Inflammatory macrophage (primary cell): ENCODE results near the gene MAFG.
"Not testable (repeated sequence)": the region's sequence is repeated elsewhere in the genome, so short reads cannot be mapped to it uniquely, and the experiment has no call there.

Experiments
- DNase-seq, 2 donors: peaks; one replicate each; pipeline ENCODE4 v3.0.0-alpha.2; 2020 to 2022

Gene MAFG

GRCh38 chr17:81922566-81923301, 4.8 kb downstream of the MAFG start:
- no peak for DNase-seq

GRCh38 chr17:81921996-81922565, 5.5 kb downstream of the MAFG start:
- no peak for DNase-seq

DNA sequence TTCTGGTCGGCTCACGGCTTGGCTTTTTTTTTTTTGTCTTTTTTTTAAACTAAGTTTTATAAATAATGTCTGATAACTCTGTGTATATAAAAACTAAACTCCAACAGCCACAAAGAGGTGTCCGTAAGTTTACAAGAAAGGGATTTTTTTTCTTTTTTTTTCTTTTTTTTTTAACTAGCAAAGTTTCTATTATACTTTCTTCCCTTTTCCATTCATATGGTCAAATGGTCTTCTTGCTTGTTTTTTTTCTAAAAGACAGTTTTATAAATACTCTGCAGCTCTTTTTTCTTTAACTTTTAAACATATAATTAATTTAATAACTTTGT, 6.0 kb downstream of the MAFG start:
- no peak for DNase-seq

DNA sequence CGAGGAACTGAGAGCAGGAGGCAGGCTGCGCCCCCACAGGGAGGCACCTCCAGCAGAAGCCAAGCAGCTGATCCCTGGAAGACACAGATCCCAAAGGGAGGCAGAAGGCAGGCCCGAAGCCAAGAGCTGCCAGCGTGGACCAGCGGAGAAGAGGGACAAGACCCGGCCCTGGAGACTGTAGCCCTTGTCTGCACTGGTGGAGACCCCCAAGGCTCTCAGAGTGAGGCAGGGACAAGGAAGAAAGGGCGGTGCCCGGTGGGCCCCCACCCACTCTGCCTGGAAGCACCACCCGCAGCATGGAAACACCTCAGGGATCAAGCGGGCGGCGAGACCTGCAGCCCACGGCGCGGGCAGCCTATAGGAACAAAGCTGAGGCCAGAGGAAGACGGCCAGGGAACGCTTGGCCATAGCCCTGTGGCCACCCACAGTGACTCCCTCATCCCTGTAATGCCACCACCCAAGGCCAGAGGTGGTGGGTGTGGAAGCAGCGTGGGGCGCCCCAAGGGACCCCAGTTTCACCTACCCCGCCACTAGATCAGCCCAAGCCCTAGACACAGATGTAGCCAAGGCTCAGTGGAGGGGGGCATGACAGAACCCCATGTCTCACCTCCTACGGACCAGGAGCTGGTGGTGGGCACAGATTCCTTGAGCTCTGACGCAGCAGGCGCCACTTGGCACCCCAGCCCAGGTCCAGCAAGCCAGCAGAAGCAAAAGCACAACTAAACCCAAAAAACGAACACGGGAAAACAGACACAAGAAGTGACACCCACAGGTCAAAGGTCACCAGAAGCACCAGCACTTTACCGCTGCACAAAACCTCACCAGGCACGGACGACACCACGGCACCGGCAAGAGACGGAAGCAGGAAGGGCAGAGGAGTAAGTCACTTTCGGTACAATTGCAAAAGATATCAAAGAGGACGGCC, 6.7 kb downstream of the MAFG start:
- peak; percentile 62 to 75 for DNase-seq

DNA sequence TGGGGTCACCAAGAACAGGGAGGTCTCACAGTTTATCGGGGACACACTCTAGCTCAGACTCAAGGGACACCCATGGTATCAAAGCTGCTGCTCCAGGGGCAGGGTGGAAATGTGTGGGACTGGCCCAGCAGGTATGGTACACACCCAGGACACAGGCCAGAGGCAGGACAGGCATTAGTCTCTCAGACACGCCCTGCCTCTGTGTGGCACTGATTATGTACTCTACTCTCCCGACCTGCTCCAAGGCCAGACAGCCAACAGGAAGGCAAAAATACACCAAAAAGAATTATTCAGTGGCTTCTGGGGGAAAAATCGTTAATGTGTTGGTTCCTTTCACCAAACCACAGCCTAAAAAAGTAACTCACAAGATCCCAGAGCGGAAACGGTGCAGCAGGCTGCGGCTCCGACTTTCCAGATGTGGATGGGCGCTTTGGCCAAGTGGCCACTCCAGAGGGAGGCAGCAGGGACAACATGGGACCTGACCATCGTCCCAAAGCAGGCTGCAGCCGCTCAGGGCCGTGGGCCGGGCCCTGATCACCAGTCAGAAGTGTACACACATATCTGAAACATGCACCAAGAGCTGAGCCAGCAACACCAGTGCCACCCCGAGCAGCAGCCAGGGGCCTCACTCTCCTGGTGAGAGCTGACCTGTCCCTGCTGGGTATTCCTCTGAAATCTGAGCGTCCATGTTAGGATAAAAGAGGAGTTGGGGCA, 8.5 kb downstream of the MAFG start:
- DNase-seq: no peak

DNA sequence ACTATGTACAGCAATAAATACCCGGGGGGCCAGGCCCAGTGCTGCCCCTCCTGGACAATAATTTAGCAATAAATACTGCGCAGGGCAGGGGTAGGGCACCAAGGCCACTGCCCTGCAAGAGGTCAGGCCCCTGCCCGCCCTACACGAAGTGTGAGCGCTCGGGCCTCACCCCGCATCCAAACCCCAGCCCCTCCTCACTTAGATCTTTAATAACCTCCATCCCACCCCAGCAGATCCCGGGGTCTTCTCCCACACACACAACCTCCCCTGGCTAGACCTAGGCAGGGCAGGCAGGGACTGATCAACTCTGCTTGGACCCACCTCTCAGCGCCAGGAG, 9.2 kb downstream of the MAFG start:
- not testable (repeated sequence) for DNase-seq

DNA sequence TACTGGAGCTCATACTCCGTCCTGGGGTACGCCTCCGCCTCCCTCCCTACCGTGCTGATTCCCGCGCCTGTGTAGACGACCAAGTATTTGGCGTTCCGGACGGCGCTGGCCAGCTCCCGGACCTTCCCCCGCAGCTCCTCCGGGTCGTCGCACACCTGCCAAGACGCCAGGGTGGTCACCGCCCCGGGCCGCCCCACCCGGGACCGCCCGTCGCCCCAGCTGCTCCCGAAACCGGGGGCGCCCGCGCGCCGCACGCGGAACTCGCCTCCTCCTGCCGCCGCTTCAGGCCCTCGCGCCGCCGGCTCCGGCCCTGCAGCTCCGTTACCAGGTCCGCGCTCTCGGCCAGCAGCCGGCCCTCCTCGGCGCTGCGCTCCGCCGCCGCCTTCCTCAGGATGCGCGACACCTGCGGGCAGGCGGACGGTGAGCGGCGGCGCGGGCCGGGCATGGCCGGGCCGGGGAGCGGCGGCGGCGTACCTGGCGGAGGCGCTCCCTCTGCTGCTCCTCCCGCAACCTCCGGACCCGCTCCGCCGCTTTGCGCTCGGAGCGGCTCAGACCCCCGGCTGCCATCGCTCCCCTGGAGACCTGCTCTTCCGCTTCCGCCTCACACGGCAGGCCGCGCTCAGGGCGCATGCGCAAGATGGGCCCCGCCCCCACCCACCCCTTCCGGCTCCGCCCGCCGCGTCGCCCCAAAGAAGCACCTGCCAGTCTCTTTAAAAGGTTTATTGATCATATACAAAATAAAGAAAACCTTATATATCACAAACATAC, 9.8 kb downstream of the MAFG start, which contains the start of gene SIRT7:
Gene SIRT7, minus strand, starts transcription at position 612 of the 768 bp plus-strand sequence. Its CDS starts 45 bp downstream, at position 567.
- DNase-seq: peak; percentile 82 to 87

DNA sequence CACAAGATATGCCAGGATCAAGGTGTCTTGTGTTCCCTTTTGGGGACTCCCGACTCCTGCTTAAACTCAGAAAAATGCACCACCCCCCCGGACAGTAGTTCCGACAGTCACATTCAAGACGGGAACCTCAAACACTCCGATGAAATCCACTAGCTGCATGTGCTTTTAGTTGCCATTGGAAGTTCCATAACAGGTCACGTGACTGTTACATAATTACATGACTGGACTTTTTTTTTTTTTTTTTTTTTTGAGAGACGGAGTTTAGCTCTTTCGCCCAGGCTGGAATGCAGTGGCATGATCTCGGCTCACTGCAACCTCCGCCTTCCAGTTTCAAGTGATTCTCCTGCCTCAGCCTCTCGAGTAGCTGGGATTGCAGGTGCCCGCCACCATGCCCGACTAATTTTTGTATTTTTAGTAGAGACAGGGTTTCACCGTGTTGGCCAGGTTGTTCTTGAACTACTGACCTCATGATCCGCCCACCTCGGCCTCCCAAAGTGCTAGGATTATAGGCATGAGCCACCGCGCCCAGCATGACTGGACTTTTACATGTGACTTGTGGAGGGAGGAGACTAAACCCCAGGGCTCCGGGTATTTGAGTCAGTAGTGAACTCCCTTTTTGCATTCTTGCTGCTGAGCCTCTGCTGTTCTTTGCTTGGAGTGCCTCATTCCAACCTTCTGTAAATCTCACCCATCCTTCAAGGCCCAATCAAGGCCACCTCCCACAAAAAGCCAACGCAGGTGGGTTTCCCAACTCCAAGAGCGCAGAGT, 11.1 kb downstream of the MAFG start:
- peak; percentile 78 to 84 for DNase-seq

DNA sequence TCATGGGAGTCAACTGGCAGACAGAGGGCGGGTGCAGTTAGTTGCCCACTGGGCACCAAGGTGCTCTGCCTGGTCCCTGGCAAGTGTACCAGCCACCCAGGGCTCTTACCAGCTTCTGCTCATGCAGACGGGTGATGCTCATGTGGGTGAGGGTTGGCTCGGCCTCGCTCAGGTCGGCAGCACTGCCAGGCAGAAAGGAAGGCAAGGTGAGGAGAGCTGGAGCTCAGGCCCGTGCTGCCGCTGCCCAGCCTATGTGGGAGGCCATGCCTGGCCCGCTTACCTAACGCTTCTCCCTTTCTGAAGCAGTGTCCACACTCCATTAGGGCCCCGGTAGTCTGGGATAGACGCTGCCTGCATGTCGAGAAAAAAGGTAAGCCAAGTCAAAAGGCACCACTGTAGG, 12.2 kb downstream of the MAFG start:
- no peak for DNase-seq

GRCh38 chr17:81914103-81914850, 13.3 kb downstream of the MAFG start:
- no peak for DNase-seq

DNA sequence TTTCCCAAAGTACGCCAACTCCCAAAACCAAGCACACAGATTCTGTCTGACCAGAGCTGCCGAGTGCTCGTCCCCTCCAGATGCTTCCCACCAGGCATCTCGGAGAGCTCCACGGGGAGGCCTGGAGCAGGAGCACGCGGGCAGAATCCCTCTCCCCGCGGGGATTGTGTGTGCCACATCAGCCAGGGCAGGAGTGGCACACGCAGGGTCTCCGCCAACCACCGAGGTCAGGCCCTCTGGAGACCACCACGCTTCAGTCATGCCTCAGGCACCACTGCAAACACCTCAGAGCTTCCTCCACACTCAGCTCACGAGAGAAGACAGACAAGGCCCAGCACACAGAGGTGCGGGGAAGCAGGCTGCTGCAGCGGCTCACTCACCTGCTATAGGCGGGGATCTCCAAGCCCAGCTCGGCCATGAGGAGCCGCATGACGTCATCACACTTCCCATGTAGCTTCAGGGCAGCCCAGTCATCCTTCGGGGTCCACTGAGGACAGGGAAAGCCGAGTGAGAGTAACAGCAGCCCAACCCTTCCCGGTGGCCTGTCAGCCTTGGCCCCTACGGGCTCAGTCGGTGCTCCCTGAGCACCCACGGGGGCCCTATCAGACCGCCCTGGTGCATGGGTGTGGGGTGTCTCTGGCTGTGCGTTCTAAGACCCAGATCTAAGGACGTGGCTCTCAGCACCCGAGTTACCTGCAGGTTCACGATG, 14.0 kb downstream of the MAFG start:
- DNase-seq: no peak

- DNase-seq: no peak
Observed at GRCh38 chr17:81912441-81913309, 14.9 kb downstream of the MAFG start.

DNA sequence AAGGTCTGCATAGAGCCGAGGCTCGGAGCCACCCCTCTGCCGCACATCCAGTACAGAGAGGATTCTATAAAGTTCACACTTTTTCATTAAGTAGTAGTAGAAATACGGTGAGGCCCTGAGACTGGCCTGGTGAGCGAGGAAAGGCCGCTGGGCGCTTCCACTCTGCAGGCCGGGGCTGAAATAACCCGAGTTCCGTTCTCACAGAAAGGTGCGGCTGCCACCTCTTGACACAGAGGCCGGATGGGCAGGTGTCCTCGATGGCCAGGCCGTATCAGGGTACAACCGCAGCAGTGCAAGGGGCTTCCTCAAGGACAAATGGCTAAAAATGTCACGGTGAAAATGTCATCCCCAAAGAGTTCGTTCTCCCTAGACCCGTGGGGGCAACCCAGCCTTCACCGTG, 15.6 kb downstream of the MAFG start:
- DNase-seq: no peak

DNA sequence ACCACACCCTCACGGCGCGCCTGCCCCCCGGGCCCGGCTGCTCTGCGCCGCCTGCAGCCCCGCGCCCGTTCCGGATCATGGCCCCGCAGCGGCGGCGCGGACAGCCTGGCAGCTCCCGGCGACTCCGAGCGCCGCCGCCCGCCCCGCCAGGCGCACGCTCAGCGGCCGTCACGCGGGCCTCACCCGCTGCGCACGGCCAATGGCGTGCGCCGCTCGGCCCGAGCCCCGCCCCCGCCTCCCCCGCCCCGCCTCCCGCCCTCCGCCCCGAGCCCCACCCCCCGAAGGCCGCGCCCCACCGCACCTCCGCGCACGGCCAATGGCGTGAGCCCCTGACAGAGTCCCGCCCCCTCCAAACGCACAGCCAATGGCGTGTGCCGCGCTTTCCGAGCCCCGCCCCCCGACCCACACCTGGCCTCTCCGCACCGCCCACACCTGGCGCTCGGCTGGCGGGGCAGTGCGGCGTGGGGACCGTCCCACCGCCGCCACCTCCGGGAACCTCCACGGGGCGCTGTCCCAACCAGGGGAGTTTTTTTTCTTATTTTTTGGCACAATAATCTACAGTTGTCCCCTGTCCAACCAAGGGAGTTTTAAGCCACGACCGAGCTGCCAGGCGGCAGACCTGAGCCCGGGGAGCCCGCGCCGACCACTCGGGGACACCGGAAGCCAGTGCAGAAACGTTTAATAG, 16.1 kb downstream of the MAFG start, which contains the start of gene PCYT2:
Gene PCYT2, minus strand, starts transcription at position 123 of the 685 bp plus-strand sequence. Its CDS starts 44 bp downstream, at position 79.
- peak; percentile 79 to 90 for DNase-seq

DNA sequence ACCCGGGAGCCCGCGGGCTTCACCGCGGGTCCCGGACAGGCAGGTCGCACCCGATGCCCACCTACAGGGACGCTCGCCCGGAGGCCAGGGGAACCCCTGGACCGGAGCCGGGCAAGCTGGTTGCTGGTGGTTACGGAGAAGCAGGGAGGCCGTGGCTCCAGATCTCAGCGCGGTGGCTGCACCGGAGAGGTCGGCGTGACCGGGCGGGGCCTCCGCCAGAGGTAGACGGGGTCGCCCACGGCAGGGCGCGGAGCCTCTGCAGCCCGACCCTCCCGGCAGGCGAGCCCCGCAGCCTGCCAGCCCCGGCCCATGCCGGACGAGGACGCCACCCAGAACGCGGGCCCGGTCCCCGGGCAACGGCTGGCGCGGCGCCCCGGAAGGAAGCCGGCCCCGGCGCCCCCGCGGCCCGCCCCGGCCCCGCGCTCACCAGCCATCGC, 16.7 kb downstream of the MAFG start:
- DNase-seq: no peak

GRCh38 chr17:81909966-81910839, 17.3 kb downstream of the MAFG start:
- peak in 1 of 2 donors; percentile 50 for DNase-seq

DNA sequence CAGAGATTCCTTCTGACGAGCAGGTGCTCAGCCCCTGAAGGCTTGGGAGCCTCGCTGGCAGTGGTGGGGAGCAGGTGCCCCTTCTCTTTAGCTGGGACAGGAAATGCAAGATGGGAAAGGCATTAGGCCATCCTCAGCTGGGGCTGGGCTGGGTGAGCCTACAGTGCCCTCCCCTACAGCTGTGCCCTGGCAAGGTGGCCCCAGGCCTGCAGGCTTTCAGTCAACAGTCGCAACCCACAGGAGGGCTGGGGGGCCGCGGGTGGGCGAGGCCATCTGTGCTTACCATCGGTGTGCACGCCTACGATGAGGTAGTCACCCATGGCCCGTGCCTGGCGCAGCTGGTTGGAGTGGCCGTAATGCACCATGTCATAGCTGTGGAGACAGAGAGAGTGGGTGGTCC, 18.3 kb downstream of the MAFG start:
- DNase-seq: no peak
